ENCODE results near the gene VDR. TPM values are rescaled to one million over a fixed set of nuclear protein-coding genes. Genes with fewer than 3 reads are reported as not detected.

The VDR gene
- total RNA-seq, 2 donors from 2014 or later, result 0.59 to 2.2 TPM

- Histone ChIP-seq H3K9me3 (no peaks in the 10 kb centered on the region), H3K36me3 (peaks cover 65% of the 10 kb centered on the region), H3K27ac (no peak overlapping the region), H3K4me3 (no peak overlapping the region), H3K27me3 (no peaks in the 10 kb centered on the region), H3K4me1 (peaks cover 0 to 44% of the 10 kb centered on the region in 2 donors)
- no peak for DNase-seq (ENCODE audit: low spot score)
- TF ChIP-seq, protein P1, sequence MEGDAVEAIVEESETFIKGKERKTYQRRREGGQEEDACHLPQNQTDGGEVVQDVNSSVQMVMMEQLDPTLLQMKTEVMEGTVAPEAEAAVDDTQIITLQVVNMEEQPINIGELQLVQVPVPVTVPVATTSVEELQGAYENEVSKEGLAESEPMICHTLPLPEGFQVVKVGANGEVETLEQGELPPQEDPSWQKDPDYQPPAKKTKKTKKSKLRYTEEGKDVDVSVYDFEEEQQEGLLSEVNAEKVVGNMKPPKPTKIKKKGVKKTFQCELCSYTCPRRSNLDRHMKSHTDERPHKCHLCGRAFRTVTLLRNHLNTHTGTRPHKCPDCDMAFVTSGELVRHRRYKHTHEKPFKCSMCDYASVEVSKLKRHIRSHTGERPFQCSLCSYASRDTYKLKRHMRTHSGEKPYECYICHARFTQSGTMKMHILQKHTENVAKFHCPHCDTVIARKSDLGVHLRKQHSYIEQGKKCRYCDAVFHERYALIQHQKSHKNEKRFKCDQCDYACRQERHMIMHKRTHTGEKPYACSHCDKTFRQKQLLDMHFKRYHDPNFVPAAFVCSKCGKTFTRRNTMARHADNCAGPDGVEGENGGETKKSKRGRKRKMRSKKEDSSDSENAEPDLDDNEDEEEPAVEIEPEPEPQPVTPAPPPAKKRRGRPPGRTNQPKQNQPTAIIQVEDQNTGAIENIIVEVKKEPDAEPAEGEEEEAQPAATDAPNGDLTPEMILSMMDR (IDR thresholded peaks at IDR 0.05), result peak in 1 of 2 donors; percentile 50
These were observed 107.4 kb downstream of the VDR start for GRCh38 chr12:47797441-47797840.

DNA sequence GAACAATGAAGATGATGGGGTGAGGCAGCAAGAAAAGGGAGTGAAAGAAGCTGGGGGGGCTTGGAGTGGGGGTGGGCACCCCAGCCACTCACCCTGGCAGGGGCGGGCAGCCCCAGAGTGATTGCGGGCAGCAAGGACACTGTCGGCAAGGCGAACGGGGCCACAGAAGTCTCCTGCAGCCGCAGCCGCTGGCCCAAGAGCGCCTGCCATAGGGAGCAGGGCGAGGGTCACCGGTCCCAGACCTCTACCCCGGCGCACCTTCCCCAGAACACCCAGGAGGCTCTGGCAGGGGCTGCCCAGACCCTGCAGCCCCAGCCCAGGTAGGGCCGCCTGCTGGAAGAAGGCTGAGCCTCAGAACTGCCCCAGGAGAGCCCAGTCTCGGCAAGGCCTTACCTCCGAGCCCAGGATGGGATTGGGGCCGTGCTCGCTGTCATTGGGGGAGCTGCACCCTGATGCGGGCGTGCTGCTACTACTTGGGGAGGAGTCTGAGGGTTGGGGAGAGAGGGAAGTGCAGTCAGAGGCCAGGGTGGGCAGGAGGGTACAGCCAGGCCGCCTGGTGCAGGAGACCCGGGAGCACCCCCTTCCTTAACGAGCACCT is 108.9 kb downstream of the VDR start:
- Histone ChIP-seq H3K27me3 (no peaks in the 10 kb centered on the region), H3K9me3 (no peaks in the 10 kb centered on the region), H3K4me1 (peaks cover 0 to 29% of the 10 kb centered on the region in 2 donors), H3K27ac (no peak overlapping the region), H3K4me3 (no peak overlapping the region), H3K36me3 (peaks cover 80% of the 10 kb centered on the region)
- no peak for DNase-seq (ENCODE audit: low spot score)
- TF ChIP-seq, protein P1 (IDR thresholded peaks at IDR 0.05), result no peak

DNA sequence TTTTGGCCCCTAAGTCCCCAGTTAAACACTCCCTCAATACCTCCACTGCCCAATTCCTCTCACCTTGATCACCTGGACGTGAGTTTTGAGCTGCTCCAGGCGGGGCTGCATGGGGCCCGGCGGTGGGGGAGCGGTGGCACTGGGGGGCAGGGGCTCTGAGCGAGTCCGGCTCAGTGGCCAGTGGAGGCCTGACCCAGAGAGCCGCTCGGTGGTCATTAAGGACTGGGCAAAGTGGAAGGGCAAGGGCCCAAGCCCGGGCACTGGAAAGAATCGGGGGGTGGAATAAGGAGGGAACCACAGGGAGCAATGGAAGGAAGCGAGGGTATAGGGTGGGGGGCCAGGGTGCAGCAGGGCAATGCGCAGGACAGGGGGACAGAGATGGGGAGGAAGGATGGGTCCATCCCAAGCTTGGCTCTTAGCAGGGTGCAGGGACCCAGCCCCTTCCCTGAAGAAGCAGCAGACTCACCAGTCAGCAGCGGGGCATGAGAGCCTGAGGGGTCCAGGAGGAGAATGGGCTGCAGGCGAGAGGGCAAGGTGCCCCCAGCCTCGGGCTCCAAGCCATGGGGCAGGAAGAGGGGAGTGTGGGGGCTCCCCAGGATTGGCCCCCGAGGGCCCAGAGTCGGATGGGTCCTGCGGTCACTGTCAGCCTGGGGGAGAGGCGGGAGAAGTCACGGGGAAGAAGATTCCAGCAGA is 109.5 kb downstream of the VDR start:
- TF ChIP-seq, protein P1 (IDR thresholded peaks at IDR 0.05), result no peak
- Histone ChIP-seq H3K9me3 (no peaks in the 10 kb centered on the region), H3K4me3 (no peak overlapping the region), H3K4me1 (peaks cover 0 to 23% of the 10 kb centered on the region in 2 donors), H3K27ac (no peak overlapping the region), H3K36me3 (peaks cover 86% of the 10 kb centered on the region), H3K27me3 (no peaks in the 10 kb centered on the region)
- no peak for DNase-seq (ENCODE audit: low spot score)

- TF ChIP-seq, protein P1 (IDR thresholded peaks at IDR 0.05), result no peak
- Histone ChIP-seq H3K27me3 (no peaks in the 10 kb centered on the region), H3K4me3 (no peak overlapping the region), H3K27ac (no peak overlapping the region), H3K4me1 (peaks cover 0 to 17% of the 10 kb centered on the region in 2 donors), H3K9me3 (no peaks in the 10 kb centered on the region), H3K36me3 (peaks cover 92% of the 10 kb centered on the region)
- DNase-seq (ENCODE audit: low spot score), result no peak
These were observed 110.1 kb downstream of the VDR start for GRCh38 chr12:47794679-47795078.

- no peak for DNase-seq (ENCODE audit: low spot score)
- H3K4me3 ChIP-seq, result no peak overlapping the region
- peaks cover 100% of the 10 kb centered on the region for H3K36me3 ChIP-seq
- TF ChIP-seq, protein P1 (IDR thresholded peaks at IDR 0.05), result no peak
- H3K9me3 ChIP-seq, result no peaks in the 10 kb centered on the region
- H3K27ac ChIP-seq, result no peak overlapping the region
- H3K4me1 ChIP-seq, result peaks cover 0 to 1% of the 10 kb centered on the region in 2 donors
- no peaks in the 10 kb centered on the region for H3K27me3 ChIP-seq
These were observed 111.6 kb downstream of the VDR start for GRCh38 chr12:47793015-47793681.
